ENCODE measurements around the gene EPS8L2. TPM values are rescaled to one million over a fixed set of nuclear protein-coding genes. Genes with fewer than 3 reads are reported as not detected.

Gene EPS8L2
- total and polyA plus RNA-seq, 2 of the 13 experiments (the other 11 are each of a cell fraction or from before 2014, with no cell fraction given), result 89.3 to 416 TPM

- Histone ChIP-seq H2AFZ (ENCODE audit: low read length) (no peak overlapping the region), H3K27me3 (ENCODE audit: control insufficient read depth in 1 of 2, insufficient read depth in 2 of 2, low read length in 2 of 2) (no peaks in the 10 kb centered on the region; a peak in 1 of 5 replicates), H3K4me1 (ENCODE audit: insufficient read depth, low read length) (peaks cover 27% of the 10 kb centered on the region), H3K4me3 (replicated peaks in 1 of 3; ENCODE audit: insufficient read depth in 1 of 3, low read depth in 2 of 3, low read length in 3 of 3) (no peak overlapping the region), H3K36me3 (replicated peaks in 1 of 2; ENCODE audit: control insufficient read depth in 1 of 2, insufficient read depth in 2 of 2, low read length in 2 of 2) (peaks cover 23 to 48% of the 10 kb centered on the region in 2 experiments), H4K20me1 (ENCODE audit: insufficient read depth, low read length) (no peaks in the 10 kb centered on the region; the same call in 1 of the 2 replicates), H3K9me3 (ENCODE audit: low read length) (no peaks in the 10 kb centered on the region), H3K79me2 (ENCODE audit: insufficient read depth, low read length) (peaks cover 35% of the 10 kb centered on the region), H3K9ac (ENCODE audit: insufficient read depth, low read depth, low read length) (no peak overlapping the region), H3K27ac (ENCODE audit: extremely low read length, insufficient read depth, low read length) (no peak overlapping the region), H3K4me2 (ENCODE audit: low read depth, low read length) (no peak overlapping the region)
- WGBS (ENCODE audit: low lambda C conversion rate), result 84% methylated on average over 10 of the region's 27 CpGs
- ATAC-seq (no peak), DNase-seq (ENCODE audit: low spot score) (no peak), FAIRE-seq (no peak)
- ChIA-PET CTCF (ENCODE audit: low intra/inter-chr PET ratio, low total read pairs) (no interaction called here), POLR2A (no interaction called here)
- no TSS peak for BruUV-seq (replicated peaks)
- in situ Hi-C loops (cut with HindIII; ENCODE audit: extremely low pct_ligation_motif_present, low pct_unique_long_range_greater_than_20kb), result no loop called here
- intact Hi-C loops (cut with micrococcal nuclease; ENCODE audit: unreplicated experiment), result no loop called here
- no peak for TF ChIP-seq TCF7 (IDR thresholded peaks at IDR 0.05; ENCODE audit: low read depth)
- TF ChIP-seq ZC3H4 (CRISPR knock-in tag; IDR thresholded peaks at IDR 0.05; ENCODE audit: borderline replicate concordance), result no peak
- TF ChIP-seq AHDC1 (CRISPR knock-in tag; IDR thresholded peaks at IDR 0.05; ENCODE audit: borderline replicate concordance), result no peak
- TF ChIP-seq TFAP4 (IDR thresholded peaks at IDR 0.05; ENCODE audit: borderline replicate concordance, low read depth), result no peak
- TF ChIP-seq ZMAT3 (CRISPR knock-in tag; conservative IDR thresholded peaks at IDR 0.05), result no peak
- TF ChIP-seq CEBPZ (IDR thresholded peaks at IDR 0.05; ENCODE audit: low read length), result no peak
- TF ChIP-seq ZNF432 (CRISPR knock-in tag; IDR thresholded peaks at IDR 0.05; ENCODE audit: borderline replicate concordance), result no peak
- TF ChIP-seq ETS1 (CRISPR knock-in tag; IDR thresholded peaks at IDR 0.05), result no peak
- no peak for TF ChIP-seq STAT5B (CRISPR knock-in tag; IDR thresholded peaks at IDR 0.05)
- TF ChIP-seq ZNF232 (CRISPR knock-in tag; IDR thresholded peaks at IDR 0.05; ENCODE audit: borderline replicate concordance), result no peak
- TF ChIP-seq CREBL2 (CRISPR knock-in tag; IDR thresholded peaks at IDR 0.05; ENCODE audit: borderline replicate concordance), result no peak
- TF ChIP-seq TMF1 (CRISPR knock-in tag; IDR thresholded peaks at IDR 0.05; ENCODE audit: low read depth), result no peak
Measured at GRCh38 chr11:690738-691633, 15.0 kb upstream of the EPS8L2 start.

Data from HepG2 (cell line).